LNCaP clone FGC (cell line): Measurements from ENCODE around the gene KIFC3.
"Not testable (repeated sequence)": the region's sequence is repeated elsewhere in the genome, so short reads cannot be mapped to it uniquely, and the experiment has no call there.

ENCODE experiments used
- DNase-seq: peaks from one replicate; pipeline ENCODE4 v3.0.0-alpha.2; 2011; ENCODE audit warnings: low read depth
- H3K4me3 ChIP-seq: 2 replicates; pipeline ENCODE4 v1.5.1; 2011; ENCODE audit warnings: mild to moderate bottlenecking, low read depth, low read length, control low read depth
- CTCF ChIP-seq: IDR thresholded peaks from 2 replicates; pipeline ENCODE4 v1.5.1; 2012; ENCODE audit warnings: mild to moderate bottlenecking; ENCODE audit not compliant: control insufficient read depth, insufficient read depth; ENCODE audit errors: extremely low read depth

Gene KIFC3

GRCh38 chr16:57785385-57785784 lies 16.9 kb downstream of the KIFC3 start:
- no peak for DNase-seq
- TF ChIP-seq CTCF: no peak
- H3K4me3 ChIP-seq: no peak overlapping the region

- no peak for TF ChIP-seq CTCF
- no peak for DNase-seq
Observed at GRCh38 chr16:57784334-57784733, 18.0 kb downstream of the KIFC3 start.

GRCh38 chr16:57783883-57784282 lies 18.4 kb downstream of the KIFC3 start:
- no peak for TF ChIP-seq CTCF
- no peak overlapping the region for H3K4me3 ChIP-seq
- DNase-seq: no peak

More at GRCh38 chr16:57784334-57784733, 18.0 kb downstream of the KIFC3 start:
- H3K4me3 ChIP-seq: no peak overlapping the region

- no peak for TF ChIP-seq CTCF
Observed at GRCh38 chr16:57783116-57783515, 19.2 kb downstream of the KIFC3 start.

GRCh38 chr16:57782607-57783055 lies 19.7 kb downstream of the KIFC3 start:
- not testable (repeated sequence) for DNase-seq, H3K4me3 ChIP-seq

More at GRCh38 chr16:57783116-57783515, 19.2 kb downstream of the KIFC3 start:
- H3K4me3 ChIP-seq: no peak overlapping the region
- no peak for DNase-seq

- no peak for DNase-seq
- H3K4me3 ChIP-seq: no peak overlapping the region
- no peak for TF ChIP-seq CTCF
Observed at GRCh38 chr16:57781741-57782606, 20.3 kb downstream of the KIFC3 start.

- DNase-seq: no peak
- no peak for TF ChIP-seq CTCF
- no peak overlapping the region for H3K4me3 ChIP-seq
Observed at GRCh38 chr16:57781349-57781740, 20.9 kb downstream of the KIFC3 start.

GRCh38 chr16:57779836-57780235 lies 22.5 kb downstream of the KIFC3 start:
- DNase-seq, H3K4me3 ChIP-seq: not testable (repeated sequence)
